GM21717 (cell line): ENCODE data around the gene TGFA.

Experiments used
- ATAC-seq: cut with Tn5 transposase; IDR thresholded peaks from one replicate; pipeline ENCODE4 v1.9.1; 2021; ENCODE audit warnings: mild to moderate bottlenecking, moderate library complexity; ENCODE audit not compliant: unreplicated experiment

Gene TGFA

DNA sequence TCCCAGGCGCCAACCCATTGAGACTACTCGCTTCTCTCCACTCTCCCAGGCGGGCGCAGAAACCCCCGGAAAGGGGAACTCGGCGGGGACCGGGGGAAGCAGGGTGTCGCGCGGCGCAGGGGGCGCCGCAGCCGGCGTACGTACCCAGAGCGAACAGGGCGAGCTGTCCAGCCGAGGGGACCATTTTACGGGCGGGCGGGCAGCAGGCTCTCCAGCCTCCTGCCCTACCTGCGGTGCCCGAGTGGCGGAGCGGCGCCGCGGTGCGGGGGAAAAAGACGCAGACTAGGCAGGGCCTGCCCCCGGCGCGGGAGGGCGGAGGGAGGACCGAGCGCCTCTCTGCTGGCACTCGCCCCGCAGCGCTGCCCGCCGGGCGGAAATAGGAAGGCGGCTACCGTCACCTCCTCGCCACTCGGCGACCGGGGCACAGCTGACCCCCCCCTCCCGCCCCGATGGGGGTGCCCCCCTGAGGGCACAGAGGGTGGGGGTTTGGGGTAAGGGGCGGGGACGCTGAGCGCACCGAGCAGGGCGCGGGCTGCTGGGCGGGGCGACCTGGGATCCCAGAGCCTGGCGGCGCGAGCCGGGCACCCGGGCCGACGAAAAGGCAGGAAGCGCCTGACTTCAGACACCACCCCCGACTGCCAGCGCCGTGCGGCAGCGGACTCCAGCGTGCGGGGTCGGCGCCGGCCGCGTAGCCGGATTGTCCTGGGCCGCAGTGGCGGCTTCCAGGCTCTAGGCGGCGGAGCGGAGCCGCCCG, at the start of gene TGFA:
Gene TGFA, minus strand, starts transcription at position 243 of the 754 bp plus-strand sequence. Its CDS starts 59 bp downstream, at position 184.
- peak; percentile 71 for ATAC-seq

DNA sequence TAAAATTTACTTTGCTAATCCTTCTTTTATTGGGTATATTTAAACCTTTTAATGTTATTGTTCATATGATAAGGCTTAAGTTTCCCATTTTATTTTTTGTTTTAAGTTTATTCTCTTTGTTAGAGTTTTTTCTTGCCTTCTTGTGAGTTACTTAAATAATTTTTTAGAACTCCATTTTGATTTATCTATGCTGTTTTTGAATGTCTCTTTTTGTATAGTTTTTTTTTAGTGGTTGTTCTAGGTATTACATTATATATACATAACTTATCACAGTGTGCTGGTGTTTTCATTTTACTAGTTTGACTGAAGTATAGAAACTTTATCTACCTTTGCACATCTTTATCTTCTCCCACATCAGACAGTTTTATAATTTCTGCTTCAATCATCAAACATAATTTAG, 49.4 kb upstream of the TGFA start:
- no peak for ATAC-seq

DNA sequence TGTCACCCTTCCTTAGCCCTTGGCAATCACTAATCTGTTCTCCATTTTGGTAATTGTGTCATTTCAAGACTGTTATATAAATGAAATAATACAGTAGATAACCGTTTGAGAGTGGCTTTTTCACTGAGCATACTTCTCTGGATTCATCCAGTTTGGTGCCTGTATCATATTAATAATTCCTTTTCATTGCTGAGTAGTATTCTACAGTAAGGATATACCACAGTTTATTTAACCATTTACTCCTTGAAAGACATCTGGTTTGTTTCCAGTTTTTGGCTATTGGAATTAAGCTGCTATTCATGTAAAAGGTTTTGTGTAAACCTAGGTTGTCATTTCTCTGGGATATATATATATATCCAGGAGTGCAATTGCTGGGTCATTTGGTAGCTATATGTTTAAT, 44.6 kb upstream of the TGFA start:
- ATAC-seq, result no peak

DNA sequence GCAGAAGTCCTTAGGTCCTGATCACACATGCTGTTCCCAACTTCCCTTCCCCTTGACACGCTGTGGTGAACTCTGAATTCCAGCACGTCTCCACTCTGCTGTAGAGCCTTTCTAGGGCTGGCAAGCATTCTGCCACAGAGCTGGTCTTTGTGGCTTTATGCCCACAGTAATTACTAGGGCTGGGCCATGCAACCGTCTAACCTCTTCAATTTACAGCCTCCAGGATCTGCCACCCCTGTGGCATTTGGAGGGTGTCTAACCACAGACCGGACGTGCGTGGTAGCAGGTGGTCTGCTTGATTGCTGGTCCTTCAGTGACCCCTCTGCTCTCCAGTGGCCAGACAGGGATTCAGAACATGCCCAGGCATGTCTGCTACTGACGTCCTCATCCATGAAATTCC, 43.1 kb upstream of the TGFA start:
- no peak for ATAC-seq

DNA sequence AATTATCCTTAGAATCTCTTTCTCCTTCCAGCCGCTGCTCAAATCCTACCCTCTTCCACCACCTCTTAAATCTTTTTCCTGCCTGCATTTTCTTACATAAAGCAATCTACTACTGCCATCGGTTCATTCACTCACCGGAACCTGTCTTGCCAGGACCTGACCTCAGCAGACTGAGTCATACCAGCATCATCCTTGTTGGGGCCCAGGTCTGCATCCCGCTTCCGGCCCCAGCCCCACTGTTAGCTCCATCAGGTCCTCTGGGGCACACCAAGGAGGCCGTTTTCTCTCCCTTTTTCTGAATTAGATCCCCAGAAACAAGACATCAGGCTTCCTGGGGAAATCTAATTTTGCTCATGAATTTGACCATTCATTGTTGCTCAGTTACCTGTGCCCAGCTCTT, 42.7 kb upstream of the TGFA start:
- no peak for ATAC-seq

DNA sequence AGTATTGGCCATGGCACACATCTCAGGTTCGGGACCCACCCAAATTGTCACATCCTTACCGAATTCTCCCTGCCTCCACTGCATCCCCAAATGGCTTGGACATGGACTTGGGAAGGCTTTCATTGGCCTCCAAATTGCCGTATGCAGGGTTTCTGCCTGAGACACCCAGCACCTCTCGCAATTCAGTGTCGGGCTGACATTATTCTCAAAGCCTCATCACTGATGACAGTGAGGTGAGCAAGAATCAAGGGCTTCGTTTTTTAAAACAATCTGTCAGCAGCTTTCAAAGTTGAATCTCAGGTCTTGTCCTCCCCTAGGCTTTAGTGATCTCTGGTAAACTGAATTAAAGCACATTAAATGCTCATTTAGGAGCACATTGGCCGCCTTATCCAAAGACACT, 29.5 kb upstream of the TGFA start:
- ATAC-seq, result no peak

DNA sequence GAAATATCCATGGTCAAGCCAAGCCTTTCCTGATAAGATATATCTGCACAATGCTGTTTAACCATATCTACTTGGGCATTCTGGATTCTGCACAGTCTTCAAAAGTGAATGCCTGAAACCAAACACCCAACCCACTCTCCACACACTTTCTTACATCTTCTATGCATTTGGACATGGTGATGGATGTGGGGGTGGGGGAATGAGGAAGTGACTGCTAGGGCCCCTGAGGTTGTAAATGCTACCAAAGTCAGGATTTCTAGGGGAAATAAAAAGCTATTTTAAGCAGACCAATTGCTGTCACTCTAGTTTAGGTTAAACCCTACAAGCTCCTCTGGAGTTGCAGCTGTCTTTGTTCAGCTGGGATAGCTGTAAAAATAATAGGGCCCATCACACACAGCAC, 26.7 kb upstream of the TGFA start:
- no peak for ATAC-seq

DNA sequence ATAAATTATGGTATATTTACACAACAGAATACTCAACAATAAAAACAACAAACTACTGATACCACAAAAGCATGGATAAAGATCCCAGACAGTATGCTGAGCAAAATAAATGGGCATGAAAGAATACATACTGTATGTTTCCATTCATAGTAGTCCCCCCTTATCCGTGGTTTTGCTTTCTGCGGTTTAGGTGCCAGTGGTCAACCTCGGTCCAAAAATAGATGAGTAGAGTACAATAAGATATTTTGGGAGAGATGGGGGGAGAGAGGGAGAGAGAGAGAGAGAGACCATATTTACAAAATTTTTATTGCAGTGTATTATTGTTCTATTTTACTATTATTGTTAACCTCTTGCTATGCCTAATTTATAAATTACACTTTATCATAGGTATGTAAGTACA, 21.0 kb upstream of the TGFA start:
- ATAC-seq, result no peak

DNA sequence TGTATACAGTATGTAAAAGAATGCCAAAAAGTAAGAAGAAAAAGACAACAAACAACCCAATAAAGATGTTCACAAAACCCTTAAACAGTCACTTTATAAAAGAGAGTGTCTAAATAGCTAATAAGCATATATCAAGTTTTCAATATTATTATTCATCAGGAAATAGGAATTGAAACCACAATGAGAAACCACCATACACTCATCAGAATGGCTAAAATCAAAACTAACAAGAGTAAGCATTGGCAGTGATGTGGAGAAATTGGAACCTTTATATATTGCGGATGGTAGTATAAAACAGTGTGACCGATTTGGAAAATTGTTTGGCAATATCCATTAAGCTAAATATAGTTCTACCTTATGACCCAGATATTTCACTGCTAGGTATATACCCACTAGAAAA, 20.5 kb upstream of the TGFA start:
- no peak for ATAC-seq

DNA sequence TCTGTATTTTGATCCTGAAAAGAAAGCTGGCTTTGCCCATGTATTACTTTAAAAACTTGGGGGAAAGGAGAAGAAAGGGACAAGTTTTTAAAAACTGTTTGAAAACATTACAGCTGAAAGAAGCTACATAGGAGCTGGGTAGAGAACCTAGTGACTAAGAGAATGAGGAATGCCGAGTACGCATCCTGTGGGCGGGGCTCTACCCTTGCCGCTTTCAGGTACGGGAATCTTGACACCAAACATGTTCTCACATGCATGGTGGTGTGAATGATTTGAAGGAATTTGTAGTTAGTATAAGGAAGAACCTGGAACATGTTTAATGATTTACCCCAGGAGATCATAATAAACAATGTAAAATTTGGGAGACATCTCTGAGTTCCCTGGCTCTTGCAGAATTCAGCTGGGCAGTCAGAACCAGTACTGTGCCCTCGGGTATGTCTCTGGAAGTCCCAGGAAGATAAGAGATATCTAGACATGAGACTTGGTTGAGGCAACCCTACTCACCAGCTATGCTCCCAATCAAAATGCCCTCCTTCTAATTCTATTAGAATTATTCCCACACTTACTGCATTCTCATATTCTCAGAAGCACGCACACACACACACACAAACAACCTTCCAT, 16.5 kb upstream of the TGFA start:
- ATAC-seq, result no peak

DNA sequence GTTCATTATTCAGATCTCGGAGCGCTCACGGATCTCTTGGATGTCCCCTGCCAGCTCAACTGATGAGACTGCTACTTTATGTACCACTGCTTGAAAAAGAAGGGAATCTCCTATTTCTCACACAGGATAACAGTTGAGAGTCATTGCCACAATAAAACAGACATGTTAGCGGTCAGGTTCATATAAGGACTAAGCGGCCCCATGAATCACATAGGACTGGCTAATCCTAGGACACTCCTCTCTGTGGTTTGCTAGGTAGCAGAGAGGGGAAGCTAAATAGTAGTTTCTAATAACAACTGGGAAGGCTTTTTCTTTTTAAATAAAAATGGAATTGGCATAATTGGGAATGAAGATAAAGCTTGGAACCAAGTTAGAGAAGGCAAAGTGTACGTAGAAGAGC, 15.9 kb upstream of the TGFA start:
- ATAC-seq, result no peak

DNA sequence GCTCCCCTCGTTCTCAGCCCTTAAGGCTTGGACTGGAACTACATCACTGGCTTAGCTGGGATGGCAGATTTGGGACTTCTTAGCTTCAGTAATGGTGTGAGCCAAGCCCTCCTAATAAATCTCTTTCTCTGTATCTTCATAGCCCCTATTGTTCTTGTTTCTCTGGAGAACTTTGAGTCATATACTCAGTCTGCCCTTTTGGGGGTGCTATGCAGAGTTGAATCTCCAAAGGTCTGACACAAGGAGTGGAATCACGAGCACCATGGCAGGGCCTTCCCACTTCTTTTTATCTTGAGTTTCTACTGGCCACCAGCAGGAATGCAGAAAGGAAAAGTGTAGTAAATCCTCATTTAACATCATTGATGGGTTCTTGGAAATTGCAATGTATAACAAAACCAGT, 13.3 kb upstream of the TGFA start:
- no peak for ATAC-seq

DNA sequence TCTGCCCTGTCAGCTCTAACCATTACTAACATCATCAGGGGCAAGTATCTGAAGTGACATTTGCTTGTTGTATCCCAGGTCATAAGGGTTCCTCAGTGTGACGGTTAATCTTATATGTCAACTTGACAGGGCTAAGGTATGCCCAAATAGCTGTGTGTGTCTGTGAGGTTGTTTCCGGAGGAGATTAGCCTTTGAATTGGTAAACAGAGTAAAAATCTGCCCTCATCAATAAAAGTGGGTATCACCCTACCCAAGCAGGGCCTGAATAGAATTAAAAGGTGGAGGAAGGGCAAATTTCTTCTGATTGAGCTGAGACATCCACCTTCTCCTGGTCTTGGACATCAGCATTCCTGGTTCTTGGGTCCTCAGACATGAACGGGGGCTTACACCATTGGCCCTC, 12.8 kb upstream of the TGFA start:
- no peak for ATAC-seq

DNA sequence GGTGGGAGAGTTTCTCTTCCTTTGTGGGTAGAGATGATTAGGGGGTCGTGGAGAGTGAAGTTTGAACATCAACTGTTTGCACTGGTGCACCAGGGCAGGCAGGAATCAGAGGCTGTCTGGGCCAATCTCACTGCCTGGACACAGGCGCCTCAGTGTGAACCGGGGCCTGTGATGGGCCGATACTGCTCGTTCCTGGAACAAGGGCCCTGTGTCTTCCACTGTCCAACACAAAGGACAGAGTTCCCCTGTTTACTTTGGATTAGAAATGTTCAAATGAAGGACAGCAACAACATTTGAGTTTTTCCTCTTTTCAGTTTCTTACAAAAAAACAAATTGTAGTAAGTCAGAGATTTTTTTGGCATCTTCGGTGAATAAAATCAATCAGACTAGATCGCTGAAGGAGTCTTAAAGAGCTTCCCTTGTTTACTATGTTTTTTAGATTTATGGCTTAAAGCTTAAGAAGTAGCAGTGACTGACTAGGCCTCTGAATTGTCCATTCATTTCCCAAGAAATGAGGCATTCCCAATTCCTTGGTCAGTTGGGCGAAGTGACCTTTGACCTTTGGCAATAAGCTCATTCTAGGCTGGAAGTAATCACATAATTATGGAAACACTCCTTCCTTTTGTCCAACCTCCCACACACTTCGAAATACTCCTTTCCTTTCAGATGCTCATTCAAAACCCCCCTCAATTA, 11.6 kb upstream of the TGFA start:
- no peak for ATAC-seq

DNA sequence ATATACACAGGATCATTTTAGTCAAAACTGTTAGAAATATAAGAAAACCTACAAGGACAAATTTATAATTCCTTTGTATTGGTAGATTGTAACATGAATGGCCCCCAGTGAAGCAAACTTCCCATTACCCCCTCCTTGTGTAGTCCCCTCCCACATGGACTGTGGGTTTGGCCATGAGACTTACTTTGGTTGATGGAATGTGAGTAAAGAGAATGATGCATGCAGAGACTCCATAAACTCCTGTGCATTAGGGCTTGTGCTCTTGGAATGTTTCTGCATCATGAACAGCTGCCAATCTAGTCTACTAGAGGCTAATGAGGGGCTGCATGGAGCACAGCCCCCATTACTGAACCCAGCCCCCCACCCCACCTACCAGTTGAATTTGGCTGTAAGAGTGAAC, 8.3 kb upstream of the TGFA start:
- ATAC-seq, result no peak

DNA sequence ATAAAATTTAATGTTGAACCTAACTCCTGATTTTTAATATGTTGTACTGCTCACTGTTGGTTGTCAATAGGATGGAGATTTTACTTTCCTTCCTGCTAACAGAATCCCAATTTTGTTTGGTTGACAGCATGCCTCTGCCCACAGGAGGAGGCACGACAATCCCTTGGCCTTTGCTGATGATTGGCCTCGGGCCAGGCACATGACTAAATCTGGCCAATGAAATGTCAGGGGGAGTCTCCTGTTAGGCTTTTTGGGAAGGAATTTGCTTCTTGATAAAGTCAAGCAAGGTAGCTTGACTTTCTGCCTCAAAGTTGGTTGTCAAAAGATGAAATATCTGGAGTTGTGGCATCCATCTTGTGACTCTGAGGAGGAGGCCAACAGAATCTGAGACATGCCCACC, 6.8 kb upstream of the TGFA start:
- ATAC-seq, result no peak

DNA sequence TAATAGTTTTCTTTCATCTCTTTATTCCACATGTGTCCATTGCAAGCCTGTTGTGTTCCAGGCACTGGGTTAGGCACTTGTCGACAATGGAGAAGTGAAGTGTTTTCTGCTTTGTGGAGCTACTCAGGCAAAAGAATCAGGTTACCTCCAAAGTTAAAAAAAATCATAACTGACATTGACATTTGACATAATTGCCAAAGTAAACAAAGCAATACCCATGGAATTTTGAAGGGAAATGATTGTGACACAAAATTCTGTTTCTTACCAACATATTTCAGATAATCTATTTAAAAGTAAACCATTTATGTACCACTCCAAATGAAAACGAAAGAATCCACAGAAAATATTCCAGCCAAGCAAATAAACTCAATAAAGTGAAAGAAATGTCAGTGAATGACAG, 6.4 kb upstream of the TGFA start:
- ATAC-seq, result no peak

DNA sequence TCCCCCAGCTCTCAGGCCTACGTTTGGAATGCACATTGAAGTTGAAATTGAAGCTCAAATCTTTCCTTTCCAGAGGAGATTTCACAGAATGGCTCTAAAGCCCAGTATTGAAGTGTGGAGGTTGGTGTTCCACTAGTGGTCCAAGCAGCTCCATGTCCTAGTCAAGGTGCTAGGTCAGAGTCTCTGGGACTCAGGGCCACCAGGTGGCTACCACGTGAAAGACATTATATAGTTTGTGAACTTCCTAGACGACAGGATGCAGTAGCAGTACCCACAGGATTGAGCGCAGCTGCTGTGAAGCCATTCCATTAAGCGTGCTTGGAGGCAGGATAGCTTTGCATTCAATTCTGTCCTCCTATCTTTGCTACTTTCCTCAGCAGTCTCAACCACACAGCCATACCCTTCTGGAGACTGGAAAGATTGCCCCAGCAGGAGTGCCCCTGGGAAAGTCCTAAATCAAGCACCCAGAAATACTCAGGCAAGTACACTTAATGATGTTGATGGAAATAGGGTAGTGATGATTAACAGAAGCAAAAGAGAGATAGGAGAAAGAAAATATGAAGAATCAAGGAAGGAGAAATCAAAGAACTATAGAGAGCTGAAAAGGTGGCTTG, 4.7 kb upstream of the TGFA start:
- ATAC-seq, result no peak

DNA sequence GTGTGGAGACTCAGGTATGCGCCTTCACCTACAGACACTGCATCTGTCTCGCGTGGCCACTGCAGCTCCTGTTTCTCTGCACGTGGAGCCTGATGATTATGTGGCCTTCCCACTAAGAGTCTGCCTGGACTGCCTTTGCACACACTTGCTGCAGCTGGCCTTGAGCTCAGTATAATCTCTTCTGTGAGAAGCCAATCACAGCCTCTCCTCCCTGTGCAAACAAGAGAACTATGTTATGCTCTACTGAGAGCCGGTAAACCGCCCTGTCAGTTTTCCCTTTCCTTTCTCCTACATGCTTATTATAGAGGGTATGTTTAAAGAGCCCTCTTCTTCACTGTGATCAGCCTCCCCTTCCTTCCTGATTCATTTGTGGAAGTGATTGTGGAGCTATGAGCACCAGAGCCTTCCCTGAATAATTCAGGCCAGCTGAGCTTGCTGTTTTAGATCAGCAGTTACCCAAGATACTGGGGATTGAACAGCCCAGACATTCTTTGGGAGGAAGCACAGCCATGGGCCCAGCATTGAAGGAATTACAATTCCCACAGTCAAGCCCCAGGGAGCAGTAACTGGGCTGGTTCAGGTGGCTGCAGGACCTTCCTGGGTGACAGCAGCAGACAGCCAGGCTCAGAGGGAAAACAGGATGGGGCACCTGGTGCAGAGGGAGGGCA, 3.7 kb upstream of the TGFA start:
- ATAC-seq, result no peak

DNA sequence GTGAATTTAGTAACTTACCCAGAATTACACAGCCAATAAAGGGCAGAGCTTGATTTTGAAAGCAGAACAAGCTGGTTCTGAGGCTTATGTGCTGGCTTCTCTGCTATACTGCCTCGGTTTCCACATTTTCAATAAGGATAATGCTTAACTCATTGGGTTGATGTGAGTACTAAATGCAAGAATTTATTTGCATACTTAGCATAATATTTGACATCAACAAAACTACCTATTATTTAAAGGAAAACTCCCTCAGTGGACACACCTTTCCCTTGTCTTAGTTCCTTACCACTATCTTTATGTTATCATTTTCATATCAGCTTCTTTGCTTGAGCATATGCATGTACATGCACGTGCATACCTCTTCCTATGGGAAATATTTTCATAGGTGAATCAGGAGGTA, 3.0 kb upstream of the TGFA start:
- ATAC-seq, result no peak

DNA sequence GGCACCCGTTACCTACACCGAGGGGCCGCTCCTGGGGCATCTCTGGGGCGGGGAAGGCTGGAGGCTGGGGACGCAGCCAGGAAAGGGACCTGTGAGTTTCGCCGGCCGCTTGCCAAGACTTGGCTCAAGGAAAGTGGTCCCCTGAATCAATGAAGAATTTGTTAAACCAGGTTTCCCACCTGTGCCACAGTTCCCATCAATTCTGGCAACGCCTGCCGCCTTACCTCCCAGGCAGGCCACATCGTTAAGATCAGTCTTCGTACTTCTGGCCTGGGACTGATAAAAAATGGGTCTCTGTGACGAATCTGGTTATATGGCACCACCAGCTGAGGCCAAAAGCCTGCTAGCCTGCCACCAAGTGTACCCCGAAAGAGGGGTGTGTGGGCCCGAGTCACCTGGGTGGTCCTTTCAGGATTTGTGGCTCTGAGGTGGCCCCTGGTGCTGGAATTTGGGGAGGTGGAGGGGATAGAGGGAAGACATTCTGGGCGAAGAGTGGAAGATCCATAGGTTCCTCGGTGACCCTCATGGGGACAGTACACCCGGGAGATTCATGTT, 789 bp upstream of the TGFA start:
- no peak for ATAC-seq
